Stomach smooth muscle (tissue), 2 donors: Measurements from ENCODE around the gene RFC2.
"Not testable (repeated sequence)": the region's sequence is repeated elsewhere in the genome, so short reads cannot be mapped to it uniquely, and the experiment has no call there.

Source experiments
- H3K27ac ChIP-seq: one replicate; pipeline ENCODE4 v1.7.0; 2013; ENCODE audit warnings: mild to moderate bottlenecking, low read length, inconsistent platforms
- H3K27me3 ChIP-seq, 2 donors: one replicate each; pipeline ENCODE4 v1.7.0; 2013; ENCODE audit warnings: low read length in 2 of 2; ENCODE audit not compliant: insufficient read depth in 2 of 2, control insufficient read depth in 1 of 2
- H3K36me3 ChIP-seq, 2 donors: one replicate each; pipeline ENCODE4 v1.7.0; 2013; ENCODE audit warnings: low read length in 2 of 2; ENCODE audit not compliant: control insufficient read depth in 2 of 2, insufficient read depth in 2 of 2
- H3K4me1 ChIP-seq: one replicate; pipeline ENCODE4 v1.7.0; 2013; ENCODE audit warnings: low read length; ENCODE audit not compliant: control insufficient read depth, insufficient read depth
- H3K4me3 ChIP-seq, 2 donors: one replicate each; pipeline ENCODE4 v1.7.0; 2013; ENCODE audit warnings: low read length in 2 of 2
- H3K9ac ChIP-seq, 2 donors: one replicate each; pipeline ENCODE4 v1.7.0; 2013; ENCODE audit warnings: low read length in 2 of 2, mild to moderate bottlenecking in 1 of 2
- H3K9me3 ChIP-seq, 2 donors: one replicate each; pipeline ENCODE4 v1.7.0; 2013; ENCODE audit warnings: low read length in 2 of 2; ENCODE audit not compliant: control insufficient read depth in 2 of 2
- donor health status: healthy.
- donor health status: Pancreatic carcinoma.

The RFC2 gene

GRCh38 chr7:74199551-74200355 lies 54.4 kb downstream of the RFC2 start:
- no peaks in the 10 kb centered on the region for H3K9me3 ChIP-seq
- peaks cover 6 to 9% of the 10 kb centered on the region in 2 donors for H3K36me3 ChIP-seq
- no peak overlapping the region for H3K4me3 ChIP-seq
- no peak overlapping the region for H3K9ac ChIP-seq
- no peaks in the 10 kb centered on the region for H3K4me1 ChIP-seq
- no peak overlapping the region for H3K27ac ChIP-seq
- no peaks in the 10 kb centered on the region for H3K27me3 ChIP-seq

- H3K9ac ChIP-seq, result no peak overlapping the region
- peaks cover 21 to 28% of the 10 kb centered on the region in 2 donors for H3K36me3 ChIP-seq
- no peak overlapping the region for H3K4me3 ChIP-seq
- H3K27ac ChIP-seq, result no peak overlapping the region
- no peaks in the 10 kb centered on the region for H3K9me3 ChIP-seq
- H3K27me3 ChIP-seq, result no peaks in the 10 kb centered on the region
- H3K4me1 ChIP-seq, result no peaks in the 10 kb centered on the region
Measured at GRCh38 chr7:74197449-74198124, 56.6 kb downstream of the RFC2 start.

GRCh38 chr7:74195968-74196654 lies 58.1 kb downstream of the RFC2 start:
- H3K9me3 ChIP-seq, H3K9ac ChIP-seq, H3K27me3 ChIP-seq, H3K4me1 ChIP-seq, H3K4me3 ChIP-seq, H3K27ac ChIP-seq: not testable (repeated sequence)
- H3K36me3 ChIP-seq, result peaks cover 30 to 33% of the 10 kb centered on the region in 2 donors

GRCh38 chr7:74195139-74195860 lies 58.9 kb downstream of the RFC2 start:
- not testable (repeated sequence) for H3K27me3 ChIP-seq, H3K9me3 ChIP-seq, H3K4me1 ChIP-seq, H3K9ac ChIP-seq, H3K4me3 ChIP-seq
- Histone ChIP-seq H3K36me3 (peaks cover 33 to 41% of the 10 kb centered on the region in 2 donors), H3K27ac (peak overlapping the region; percentile 37)

- H3K27me3 ChIP-seq, result no peaks in the 10 kb centered on the region
- H3K9ac ChIP-seq, result no peak overlapping the region
- H3K4me3 ChIP-seq, result no peak overlapping the region
- peaks cover 39 to 47% of the 10 kb centered on the region in 2 donors for H3K36me3 ChIP-seq
- H3K4me1 ChIP-seq, result no peaks in the 10 kb centered on the region
- H3K27ac ChIP-seq, result peak overlapping the region; percentile 37
- H3K9me3 ChIP-seq, result no peaks in the 10 kb centered on the region
Measured at GRCh38 chr7:74194686-74195085, 59.5 kb downstream of the RFC2 start.

GRCh38 chr7:74193913-74194312 lies 60.3 kb downstream of the RFC2 start:
- Histone ChIP-seq H3K27me3 (no peaks in the 10 kb centered on the region), H3K9me3 (no peaks in the 10 kb centered on the region), H3K9ac (no peak overlapping the region), H3K4me1 (no peaks in the 10 kb centered on the region), H3K4me3 (no peak overlapping the region), H3K27ac (no peak overlapping the region), H3K36me3 (peaks cover 47 to 54% of the 10 kb centered on the region in 2 donors)

- no peak overlapping the region for H3K27ac ChIP-seq
- peaks cover 56 to 63% of the 10 kb centered on the region in 2 donors for H3K36me3 ChIP-seq
- peaks cover 7% of the 10 kb centered on the region for H3K4me1 ChIP-seq
- no peaks in the 10 kb centered on the region for H3K9me3 ChIP-seq
- H3K4me3 ChIP-seq, result no peak overlapping the region
- H3K9ac ChIP-seq, result no peak overlapping the region
- H3K27me3 ChIP-seq, result no peaks in the 10 kb centered on the region
Measured at GRCh38 chr7:74193054-74193453, 61.1 kb downstream of the RFC2 start.

GRCh38 chr7:74191231-74191630 lies 63.0 kb downstream of the RFC2 start:
- Histone ChIP-seq H3K27ac (no peak overlapping the region), H3K9me3 (no peaks in the 10 kb centered on the region), H3K36me3 (peaks cover 54 to 61% of the 10 kb centered on the region in 2 donors), H3K27me3 (no peaks in the 10 kb centered on the region), H3K4me1 (peaks cover 21% of the 10 kb centered on the region), H3K4me3 (no peak overlapping the region), H3K9ac (no peak overlapping the region)

- Histone ChIP-seq H3K4me1 (peaks cover 25% of the 10 kb centered on the region), H3K27ac (no peak overlapping the region), H3K9ac (no peak overlapping the region), H3K36me3 (peaks cover 54 to 60% of the 10 kb centered on the region in 2 donors), H3K27me3 (no peaks in the 10 kb centered on the region), H3K4me3 (no peak overlapping the region), H3K9me3 (no peaks in the 10 kb centered on the region)
Measured at GRCh38 chr7:74190259-74190658, 63.9 kb downstream of the RFC2 start.

- Histone ChIP-seq H3K9ac (no peak overlapping the region), H3K4me1 (peaks cover 36% of the 10 kb centered on the region), H3K27me3 (no peaks in the 10 kb centered on the region), H3K4me3 (peak overlapping the region in 1 of 2 donors; percentile 15), H3K36me3 (peaks cover 40 to 43% of the 10 kb centered on the region in 2 donors), H3K9me3 (no peaks in the 10 kb centered on the region), H3K27ac (peak overlapping the region; percentile 46)
Measured at GRCh38 chr7:74187915-74188675, 66.1 kb downstream of the RFC2 start.
